ENCODE measurements around the gene ARSK. TPM values are rescaled to one million over a fixed set of nuclear protein-coding genes. Genes with fewer than 3 reads are reported as not detected.
"Not testable (repeated sequence)": the region's sequence is repeated elsewhere in the genome, so short reads cannot be mapped to it uniquely, and the experiment has no call there.

Gene ARSK
- total RNA-seq, 1 donor from 2014 or later = 9.1 TPM

DNA sequence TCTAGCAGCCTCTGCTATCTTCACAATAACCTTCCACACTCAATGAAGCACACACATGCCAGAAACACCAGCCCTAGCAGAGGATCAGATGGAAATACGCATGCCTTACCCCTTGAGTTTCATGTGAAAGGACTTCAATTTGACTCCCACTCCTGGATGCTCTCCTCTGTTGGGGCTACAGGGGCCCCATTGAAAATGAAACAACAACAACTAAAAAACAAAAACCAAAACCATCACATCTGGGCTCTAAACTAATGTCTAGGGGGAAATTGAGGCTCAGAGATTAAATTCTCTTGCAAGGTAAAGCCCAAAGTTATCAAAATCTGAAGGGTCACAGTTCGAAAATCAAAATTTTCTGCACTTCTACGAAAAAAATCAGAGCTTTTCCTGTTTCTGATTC lies 83.7 kb downstream of the ARSK start:
- no peaks in the 10 kb centered on the region for H3K9me3 ChIP-seq
- H3K36me3 ChIP-seq = no peaks in the 10 kb centered on the region
- no peaks in the 10 kb centered on the region for H3K4me1 ChIP-seq
- DNase-seq (ENCODE audit: extremely low spot score in 2 of 2) = no peak
- intact Hi-C loops (cut with DNase I) = no loop called here
- TF ChIP-seq POLR2AphosphoS5 (IDR thresholded peaks at IDR 0.05; ENCODE audit: insufficient read depth in 1 of 2, low read depth in 1 of 2) = no peak
- TF ChIP-seq, protein P1, sequence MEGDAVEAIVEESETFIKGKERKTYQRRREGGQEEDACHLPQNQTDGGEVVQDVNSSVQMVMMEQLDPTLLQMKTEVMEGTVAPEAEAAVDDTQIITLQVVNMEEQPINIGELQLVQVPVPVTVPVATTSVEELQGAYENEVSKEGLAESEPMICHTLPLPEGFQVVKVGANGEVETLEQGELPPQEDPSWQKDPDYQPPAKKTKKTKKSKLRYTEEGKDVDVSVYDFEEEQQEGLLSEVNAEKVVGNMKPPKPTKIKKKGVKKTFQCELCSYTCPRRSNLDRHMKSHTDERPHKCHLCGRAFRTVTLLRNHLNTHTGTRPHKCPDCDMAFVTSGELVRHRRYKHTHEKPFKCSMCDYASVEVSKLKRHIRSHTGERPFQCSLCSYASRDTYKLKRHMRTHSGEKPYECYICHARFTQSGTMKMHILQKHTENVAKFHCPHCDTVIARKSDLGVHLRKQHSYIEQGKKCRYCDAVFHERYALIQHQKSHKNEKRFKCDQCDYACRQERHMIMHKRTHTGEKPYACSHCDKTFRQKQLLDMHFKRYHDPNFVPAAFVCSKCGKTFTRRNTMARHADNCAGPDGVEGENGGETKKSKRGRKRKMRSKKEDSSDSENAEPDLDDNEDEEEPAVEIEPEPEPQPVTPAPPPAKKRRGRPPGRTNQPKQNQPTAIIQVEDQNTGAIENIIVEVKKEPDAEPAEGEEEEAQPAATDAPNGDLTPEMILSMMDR (IDR thresholded peaks at IDR 0.05) = no peak
- TF ChIP-seq POLR2A (IDR thresholded peaks at IDR 0.05) = no peak
- H3K4me3 ChIP-seq = no peak overlapping the region
- H3K27ac ChIP-seq = no peak overlapping the region
- H3K27me3 ChIP-seq = no peaks in the 10 kb centered on the region

DNA sequence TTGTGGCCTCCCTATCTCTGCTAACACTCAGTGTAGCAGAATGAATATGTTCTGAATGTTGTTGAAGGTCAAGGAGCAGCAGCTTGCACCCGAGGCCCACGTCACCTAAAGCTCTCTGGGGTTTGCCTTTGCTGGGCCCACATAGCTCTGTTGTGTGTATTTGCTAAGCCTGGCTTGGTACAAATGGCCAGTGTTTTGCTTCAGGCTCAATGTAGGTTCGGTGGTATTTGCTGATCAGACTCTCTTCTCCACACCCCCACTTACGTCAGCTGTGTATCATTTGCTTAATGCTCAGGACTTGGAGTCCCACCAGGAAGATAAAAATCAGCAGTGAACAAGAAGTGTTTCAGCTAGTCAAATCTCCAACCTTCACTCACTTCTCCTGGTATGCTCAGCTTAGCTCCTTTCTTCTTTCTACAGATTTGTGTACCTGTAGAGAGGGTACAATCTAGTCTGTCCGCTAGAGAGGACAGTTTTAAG lies 86.9 kb downstream of the ARSK start:
- Histone ChIP-seq H3K27ac (no peak overlapping the region), H3K4me1 (no peaks in the 10 kb centered on the region), H3K4me3 (no peak overlapping the region), H3K9me3 (no peaks in the 10 kb centered on the region), H3K36me3 (no peaks in the 10 kb centered on the region), H3K27me3 (no peaks in the 10 kb centered on the region)
- no peak for DNase-seq (ENCODE audit: extremely low spot score in 2 of 2)
- intact Hi-C loops (cut with DNase I) = loop anchor here (10.0 kb wide), 2 partner anchors 203 to 703 kb away; no protein-coding TSS in a partner anchor
- no peak for TF ChIP-seq POLR2A (IDR thresholded peaks at IDR 0.05)
- peak in 1 of 2 donors; percentile 61 for TF ChIP-seq POLR2AphosphoS5 (IDR thresholded peaks at IDR 0.05; ENCODE audit: insufficient read depth in 1 of 2, low read depth in 1 of 2)
- TF ChIP-seq, protein P1 (IDR thresholded peaks at IDR 0.05) = no peak

DNA sequence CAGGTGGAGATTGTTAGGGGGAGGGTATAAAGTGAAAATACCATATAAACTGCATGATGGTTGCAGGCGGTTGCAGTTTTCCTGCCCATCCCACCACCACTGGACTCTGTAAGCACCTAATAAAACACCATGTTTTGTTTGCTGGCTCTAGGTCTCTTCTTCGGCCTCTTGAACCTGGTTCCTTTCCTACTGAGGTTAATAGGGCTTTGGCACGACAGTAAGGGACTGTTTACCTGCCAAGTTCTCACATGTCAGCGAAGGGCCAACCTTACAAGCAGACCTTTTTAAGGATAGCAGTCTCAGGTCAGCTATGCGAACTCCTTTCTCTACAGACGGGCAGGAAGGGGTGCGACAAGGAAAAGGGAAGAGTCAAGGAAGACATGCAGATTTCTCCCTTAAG lies 88.3 kb downstream of the ARSK start:
- no peak for TF ChIP-seq POLR2A (IDR thresholded peaks at IDR 0.05)
- no peak for TF ChIP-seq POLR2AphosphoS5 (IDR thresholded peaks at IDR 0.05; ENCODE audit: insufficient read depth in 1 of 2, low read depth in 1 of 2)
- TF ChIP-seq, protein P1 (IDR thresholded peaks at IDR 0.05) = no peak
- Histone ChIP-seq H3K4me3 (no peak overlapping the region), H3K36me3 (no peaks in the 10 kb centered on the region), H3K4me1 (peaks cover 9% of the 10 kb centered on the region), H3K9me3 (no peaks in the 10 kb centered on the region), H3K27ac (no peak overlapping the region), H3K27me3 (no peaks in the 10 kb centered on the region)
- no peak for DNase-seq (ENCODE audit: extremely low spot score in 2 of 2)
- intact Hi-C loops (cut with DNase I) = loop anchor here (10.0 kb wide), 2 partner anchors 202 to 702 kb away; no protein-coding TSS in a partner anchor

DNA sequence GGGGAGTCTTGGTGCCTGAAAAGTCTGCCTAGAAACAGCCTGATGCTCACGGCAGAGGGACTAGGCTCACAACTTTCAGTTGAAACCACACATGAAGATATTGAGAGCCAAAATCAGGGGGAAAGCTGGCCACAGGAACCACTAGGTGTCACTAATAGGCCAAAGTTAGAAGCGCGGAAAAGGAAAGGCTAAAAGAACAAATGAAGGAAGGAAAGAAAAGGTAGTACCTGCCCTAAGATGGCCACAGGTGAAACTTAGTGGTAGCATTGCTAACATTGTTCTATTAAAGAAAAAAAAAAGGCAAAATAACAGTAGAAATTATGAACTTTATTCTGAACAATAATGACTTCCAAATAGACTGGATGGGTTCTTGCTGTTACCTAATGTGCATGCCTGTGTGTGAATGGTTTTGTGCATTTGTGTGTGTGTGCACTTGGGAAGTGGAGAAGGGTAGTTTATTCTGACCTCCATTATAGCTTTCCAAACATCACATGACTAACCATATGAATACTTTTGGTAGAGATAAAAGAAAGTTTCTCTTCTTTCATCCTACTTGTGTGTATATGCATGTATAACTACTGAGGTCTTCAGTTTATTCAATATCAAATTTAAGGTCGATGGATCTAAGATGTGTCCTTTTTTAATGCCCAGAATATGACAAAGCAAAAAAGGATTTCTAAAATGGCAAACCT lies 89.6 kb downstream of the ARSK start:
- Histone ChIP-seq H3K27ac (peak overlapping the region; percentile 97), H3K4me3 (no peak overlapping the region), H3K9me3 (no peaks in the 10 kb centered on the region), H3K27me3 (no peaks in the 10 kb centered on the region), H3K36me3 (no peaks in the 10 kb centered on the region), H3K4me1 (peaks cover 9% of the 10 kb centered on the region)
- DNase-seq (ENCODE audit: extremely low spot score in 2 of 2) = no peak
- no peak for TF ChIP-seq POLR2A (IDR thresholded peaks at IDR 0.05)
- TF ChIP-seq, protein P1 (IDR thresholded peaks at IDR 0.05) = peak; percentile 48 to 64 (median 56)
- TF ChIP-seq POLR2AphosphoS5 (IDR thresholded peaks at IDR 0.05; ENCODE audit: insufficient read depth in 1 of 2, low read depth in 1 of 2) = peak in 1 of 2 donors; percentile 63
- intact Hi-C loops (cut with DNase I) = loop anchor here (10.0 kb wide), 2 partner anchors 200 to 700 kb away; no protein-coding TSS in a partner anchor

DNA sequence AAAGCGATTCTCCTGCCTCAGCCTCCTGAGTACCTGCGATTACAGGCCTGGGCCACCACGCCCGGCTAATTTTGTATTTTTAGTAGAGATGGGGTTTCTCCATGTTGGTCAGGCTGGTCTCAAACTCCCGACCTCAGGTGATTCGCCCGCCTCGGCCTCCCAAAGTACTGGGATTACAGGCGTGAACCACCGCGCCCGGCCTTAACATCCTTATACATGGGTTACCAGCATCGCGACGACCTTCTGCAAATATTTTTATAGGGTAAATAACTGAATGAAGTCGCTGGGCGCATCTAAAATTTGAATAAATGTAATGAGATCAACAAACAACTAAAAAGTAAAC lies 91.3 kb downstream of the ARSK start:
- intact Hi-C loops (cut with DNase I) = loop anchor here (2.0 to 10.0 kb wide), 3 partner anchors 85 to 699 kb away; partner anchors contain the start of gene RHOBTB3
- not testable (repeated sequence) for H3K4me1 ChIP-seq; H3K9me3 ChIP-seq; H3K36me3 ChIP-seq; DNase-seq (ENCODE audit: extremely low spot score in 2 of 2); H3K27me3 ChIP-seq
- H3K27ac ChIP-seq = peak overlapping the region; percentile 97
- H3K4me3 ChIP-seq = peak overlapping the region; percentile 43 to 65
